ENCODE data around the gene NPHP4. TPM values are rescaled to one million over a fixed set of nuclear protein-coding genes. Genes with fewer than 3 reads are reported as not detected.

Gene NPHP4
- total and polyA plus RNA-seq, 4 donors = 1.7 to 5.6 (median 3.5) TPM

GRCh38 chr1:5883129-5884048, 108.8 kb downstream of the NPHP4 start (continued):
- TF ChIP-seq GABPA (IDR thresholded peaks at IDR 0.05 in 1 of 2, conservative IDR thresholded peaks at IDR 0.05 in 1 of 2) (no peak), FOXA1 (IDR thresholded peaks at IDR 0.05) (no peak), EGR1 (IDR thresholded peaks at IDR 0.05; ENCODE audit: low read depth in 2 of 2) (no peak), HNF4A (conservative IDR thresholded peaks at IDR 0.05) (no peak), RXRA (IDR thresholded peaks at IDR 0.05) (no peak), ATF3 (IDR thresholded peaks at IDR 0.05) (no peak), RAD21 (IDR thresholded peaks at IDR 0.05) (no peak), MAX (IDR thresholded peaks at IDR 0.05) (no peak), CTCF (IDR thresholded peaks at IDR 0.05; ENCODE audit: low read depth, low read length, missing input control) (no peak), JUND (IDR thresholded peaks at IDR 0.05) (no peak), NR2F2 (IDR thresholded peaks at IDR 0.05) (no peak)

- Histone ChIP-seq H3K27me3 (ENCODE audit: control insufficient read depth in 4 of 4, insufficient read depth in 4 of 4, low read length in 3 of 4) (no peaks in the 10 kb centered on the region), H3K9me3 (ENCODE audit: control insufficient read depth in 4 of 4, low read length in 3 of 4) (peaks cover 0 to 6% (median 2%) of the 10 kb centered on the region in 4 donors), H3K9ac (ENCODE audit: low read depth in 1 of 2, low read length in 2 of 2) (no peak overlapping the region), H3K27ac (ENCODE audit: low read depth in 1 of 2, low read length in 2 of 2) (no peak overlapping the region), H3K4me1 (ENCODE audit: control insufficient read depth in 4 of 4, insufficient read depth in 4 of 4, low read length in 3 of 4) (no peaks in the 10 kb centered on the region), H3K4me3 (ENCODE audit: low read depth in 1 of 3, low read length in 3 of 3) (no peak overlapping the region), H3K36me3 (ENCODE audit: control insufficient read depth in 4 of 4, insufficient read depth in 3 of 4, low read depth in 1 of 4, low read length in 3 of 4) (peaks cover 0 to 3% (median under 1%) of the 10 kb centered on the region in 4 donors)
- DNase-seq (ENCODE audit: low spot score) = no peak
- 93% methylated on average over 27 of the region's 27 CpGs for WGBS
- TF ChIP-seq CTCF (IDR thresholded peaks at IDR 0.05; ENCODE audit: low read depth, low read length, missing input control) (no peak), REST (IDR thresholded peaks at IDR 0.05) (no peak), MAX (IDR thresholded peaks at IDR 0.05) (no peak)
Observed at GRCh38 chr1:5882367-5883128, 109.7 kb downstream of the NPHP4 start.

Data from liver (tissue), 9 donors.